Fibroblast of pulmonary artery (primary cell): ENCODE results near the gene COL5A1.
A peak's percentile ranks its signal among the peaks of the same experiment; 100 is the strongest.

Source experiments
- DNase-seq: peaks from one replicate; pipeline ENCODE4 v3.0.0-alpha.2; 2010; ENCODE audit warnings: low read depth
- H3K4me3 ChIP-seq: replicated peaks from 2 replicates; pipeline ENCODE4 v1.5.1; 2011; ENCODE audit warnings: low read depth, mild to moderate bottlenecking, control low read depth, low read length, moderate library complexity
- CTCF ChIP-seq: IDR thresholded peaks from 2 replicates; pipeline ENCODE4 v1.5.1; 2011; ENCODE audit warnings: mild to moderate bottlenecking, control low read depth, low read length, inconsistent platforms; ENCODE audit errors: missing control alignments

The COL5A1 gene

GRCh38 chr9:134777153-134777552 lies 135.6 kb downstream of the COL5A1 start:
- no peak for TF ChIP-seq CTCF

GRCh38 chr9:134778156-134778555 lies 136.6 kb downstream of the COL5A1 start:
- no peak overlapping the region for H3K4me3 ChIP-seq
- no peak for DNase-seq
- TF ChIP-seq CTCF = no peak

More at GRCh38 chr9:134777153-134777552, 135.6 kb downstream of the COL5A1 start:
- DNase-seq = no peak
- H3K4me3 ChIP-seq = no peak overlapping the region

- peak; percentile 59 for DNase-seq
- no peak overlapping the region for H3K4me3 ChIP-seq
- TF ChIP-seq CTCF = peak; percentile 66
Observed at GRCh38 chr9:134778841-134779411, 137.3 kb downstream of the COL5A1 start.

GRCh38 chr9:134779640-134780039 lies 138.0 kb downstream of the COL5A1 start:
- no peak for TF ChIP-seq CTCF
- no peak overlapping the region for H3K4me3 ChIP-seq
- DNase-seq = no peak

- TF ChIP-seq CTCF = peak; percentile 16
- H3K4me3 ChIP-seq = no peak overlapping the region
- no peak for DNase-seq
Observed at GRCh38 chr9:134781591-134782302, 140.1 kb downstream of the COL5A1 start.

- no peak overlapping the region for H3K4me3 ChIP-seq
- no peak for DNase-seq
- TF ChIP-seq CTCF = no peak
Observed at GRCh38 chr9:134782921-134783698, 141.5 kb downstream of the COL5A1 start.
